Raji (cell line): ENCODE data around the gene TCTN2.

Experiments
- POLR2A ChIP-seq: IDR thresholded peaks from 2 replicates; pipeline ENCODE4 v1.6.1; 2011; ENCODE audit warnings: low read depth, low read length, control low read depth; ENCODE audit not compliant: insufficient read depth

Gene TCTN2

DNA sequence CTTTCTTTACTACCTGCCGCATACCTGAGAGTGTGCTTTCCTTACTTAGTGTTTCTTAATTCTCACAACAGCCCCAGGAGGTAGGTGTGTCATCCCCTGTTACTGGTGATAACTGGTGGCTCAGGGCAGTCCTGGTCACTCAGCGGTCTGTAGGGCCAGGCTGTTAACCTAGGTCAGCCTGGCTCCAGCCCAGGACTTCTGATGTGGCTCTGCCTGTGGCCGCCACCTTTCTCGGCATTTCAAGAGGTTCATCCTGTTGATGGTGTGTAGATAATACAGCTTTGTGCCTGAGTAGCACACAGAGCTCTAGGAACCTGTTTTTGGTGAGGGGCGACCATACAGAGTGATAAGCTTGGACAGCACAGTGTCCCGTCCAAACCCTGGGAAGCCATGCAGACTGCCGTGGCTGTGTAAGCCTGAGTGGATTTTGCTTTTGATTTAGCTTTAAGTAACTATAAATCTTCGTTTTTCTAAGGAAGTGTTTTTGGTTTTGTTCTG lies 79.3 kb downstream of the TCTN2 start:
- no peak for TF ChIP-seq POLR2A

DNA sequence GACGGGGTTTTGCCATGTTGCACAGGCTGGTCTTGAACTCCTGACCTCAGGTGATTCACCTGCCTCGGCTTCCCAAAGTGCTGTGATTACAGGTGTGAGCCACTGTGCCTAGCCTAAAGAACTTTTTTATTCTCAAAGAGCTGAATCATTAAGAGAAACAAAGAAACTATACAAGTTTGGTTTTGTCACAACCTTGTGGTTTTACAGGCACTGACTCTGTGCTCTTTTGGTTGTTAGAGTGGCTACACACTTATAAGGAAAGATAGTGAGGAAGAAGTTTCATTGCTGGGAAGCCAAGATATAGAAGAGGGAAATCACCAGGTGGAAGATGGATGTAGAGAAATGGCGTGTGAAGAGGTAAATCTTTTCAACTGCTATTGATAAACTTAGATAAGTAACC lies 81.1 kb downstream of the TCTN2 start:
- TF ChIP-seq POLR2A = no peak

DNA sequence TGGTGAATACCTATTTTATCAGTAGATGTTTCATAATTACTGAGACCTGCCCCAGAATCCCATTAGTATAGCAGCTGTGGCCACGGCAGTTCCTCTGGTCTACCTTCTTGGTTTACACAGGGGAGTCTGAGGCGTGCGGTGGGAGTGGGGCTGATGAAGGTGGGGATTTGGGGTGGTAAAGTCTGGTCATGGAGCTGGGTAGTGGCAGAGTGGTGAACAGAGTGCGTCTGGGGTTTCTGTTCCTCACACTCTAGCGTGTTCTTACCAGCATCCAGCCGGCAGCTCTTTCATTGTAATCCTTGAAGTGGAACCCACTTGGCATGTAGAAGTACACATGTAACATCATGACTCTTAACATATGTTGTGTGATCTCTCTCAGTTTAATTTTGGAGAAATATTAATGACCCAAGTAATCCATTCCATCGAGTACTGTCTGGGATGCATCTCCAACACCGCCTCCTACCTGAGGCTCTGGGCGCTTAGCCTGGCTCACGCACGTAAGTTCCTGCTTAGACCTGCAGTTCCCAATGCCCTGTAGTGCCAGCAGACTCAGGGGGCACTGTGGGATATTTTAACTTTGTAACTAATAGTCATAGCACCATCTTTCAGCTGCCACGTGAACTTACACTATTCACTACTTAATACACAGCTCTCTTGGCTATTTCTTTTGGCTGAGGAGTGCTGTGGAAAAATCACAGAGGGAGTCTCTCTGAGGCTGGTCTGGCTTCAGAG lies 83.3 kb downstream of the TCTN2 start:
- no peak for TF ChIP-seq POLR2A

DNA sequence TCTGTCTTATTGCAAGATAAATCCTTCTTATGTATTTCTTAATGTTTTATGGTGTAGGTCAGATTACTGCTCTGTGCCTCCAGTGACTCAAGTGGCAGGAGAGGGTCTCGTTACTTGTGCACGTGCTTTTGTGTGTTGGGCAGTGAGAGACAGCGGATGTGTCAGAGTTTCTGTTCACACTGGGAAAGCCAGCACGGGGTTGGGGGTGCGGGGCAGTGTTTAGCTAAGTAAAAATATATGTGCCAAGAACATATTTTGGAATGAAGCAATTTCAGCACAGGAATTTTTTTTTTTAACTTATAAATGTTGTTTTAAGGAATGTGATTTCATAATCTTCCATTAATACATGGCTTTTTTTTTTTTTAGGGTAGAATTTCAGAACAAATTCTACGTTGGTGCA lies 86.6 kb downstream of the TCTN2 start:
- TF ChIP-seq POLR2A = no peak
